HPDE6-E6E7 (cell line): ENCODE data around the gene EHBP1L1.

Experiments used
- DNase-seq: peaks from one replicate; pipeline ENCODE4 v3.0.0; 2011; ENCODE audit warnings: missing footprints; ENCODE audit errors: extremely low spot score

The EHBP1L1 gene

GRCh38 chr11:65595131-65595530 is 19.3 kb downstream of the EHBP1L1 start:
- no peak for DNase-seq

- no peak for DNase-seq
These were observed 19.9 kb downstream of the EHBP1L1 start, which contains the start of gene KCNK7 for GRCh38 chr11:65595543-65596281. Gene KCNK7 (minus strand): TSS chr11:65595800. CDS start chr11:65595772, 28 bp downstream.

DNA sequence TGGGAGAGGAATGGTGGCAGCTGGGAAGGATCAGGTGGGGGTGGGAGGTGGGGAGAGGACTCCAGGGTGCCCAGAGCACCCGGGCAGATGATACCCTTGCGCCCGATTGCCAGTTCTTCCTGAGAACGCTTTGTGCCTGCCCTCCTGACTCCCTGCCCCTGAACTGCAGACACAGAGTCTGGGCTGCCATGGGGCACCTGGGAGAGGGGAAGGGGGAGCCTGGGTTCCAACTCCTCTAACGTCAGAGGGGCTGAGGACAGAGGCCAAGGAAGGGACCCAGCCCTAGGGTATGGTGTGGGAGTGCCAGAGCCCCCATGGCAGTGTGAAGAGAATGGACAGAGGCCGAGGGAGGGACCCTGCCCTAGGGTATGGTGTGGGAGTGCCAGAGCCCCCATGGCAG is 20.7 kb downstream of the EHBP1L1 start:
- DNase-seq: no peak

DNA sequence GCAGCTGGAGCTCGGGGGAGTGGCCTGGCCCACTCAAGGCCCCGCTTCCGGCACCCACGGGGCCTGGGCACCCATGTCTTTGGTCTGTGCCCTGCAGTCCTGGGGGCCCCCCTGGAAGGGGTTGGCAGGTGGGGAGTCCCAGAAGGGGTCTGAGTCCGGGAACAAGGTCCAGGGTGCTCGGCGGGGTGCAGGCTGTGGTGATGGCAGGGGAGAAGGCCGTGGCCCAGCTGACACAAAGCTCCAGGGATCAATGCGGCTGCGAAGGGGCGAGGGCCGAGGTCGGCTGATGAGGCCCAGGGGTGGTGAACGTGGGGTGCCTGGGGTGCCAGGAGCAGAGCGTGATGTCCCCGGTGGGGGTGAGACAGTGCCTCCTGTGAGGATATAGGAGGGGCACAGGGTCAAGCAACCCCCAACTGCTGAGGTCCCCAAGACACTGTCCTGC is 22.4 kb downstream of the EHBP1L1 start:
- DNase-seq: no peak

DNA sequence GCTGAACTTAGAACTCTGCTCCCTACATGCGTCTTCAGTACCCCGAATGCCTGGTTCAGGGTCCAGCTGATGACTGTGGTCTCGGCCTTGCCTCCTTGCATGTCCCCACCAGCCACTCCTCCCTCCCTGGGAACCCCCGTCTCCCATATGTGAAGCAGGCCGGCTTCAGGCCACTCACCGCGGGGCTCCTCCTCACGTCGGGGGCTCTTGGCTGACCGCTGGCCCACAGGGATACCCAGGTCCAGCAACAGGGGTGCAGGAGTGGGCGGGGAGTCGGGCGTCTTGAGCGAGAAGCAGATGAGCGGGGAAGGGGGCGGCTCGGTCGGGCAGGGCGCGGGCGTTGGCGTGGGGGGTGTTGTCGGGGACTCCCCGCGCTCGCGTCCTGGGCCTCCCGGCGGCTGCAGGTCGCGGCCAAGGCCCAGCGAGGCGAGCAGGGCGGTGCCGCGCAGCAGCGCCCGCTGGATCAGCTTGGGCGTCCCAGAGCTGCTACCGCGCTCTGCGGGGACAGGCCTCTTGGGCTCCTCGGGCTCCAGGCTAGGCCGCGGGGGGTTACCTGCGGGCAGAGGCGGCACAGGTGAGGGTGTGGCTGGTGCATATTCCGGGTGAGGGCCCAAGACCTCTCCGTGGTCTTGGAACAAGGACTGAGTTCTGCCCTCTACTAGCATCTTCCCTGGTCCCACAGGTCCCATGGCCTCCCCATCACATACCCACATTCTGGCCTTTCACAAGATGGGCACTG is 23.5 kb downstream of the EHBP1L1 start:
- no peak for DNase-seq

- no peak for DNase-seq
These were observed 24.0 kb downstream of the EHBP1L1 start for GRCh38 chr11:65599955-65600246.

DNA sequence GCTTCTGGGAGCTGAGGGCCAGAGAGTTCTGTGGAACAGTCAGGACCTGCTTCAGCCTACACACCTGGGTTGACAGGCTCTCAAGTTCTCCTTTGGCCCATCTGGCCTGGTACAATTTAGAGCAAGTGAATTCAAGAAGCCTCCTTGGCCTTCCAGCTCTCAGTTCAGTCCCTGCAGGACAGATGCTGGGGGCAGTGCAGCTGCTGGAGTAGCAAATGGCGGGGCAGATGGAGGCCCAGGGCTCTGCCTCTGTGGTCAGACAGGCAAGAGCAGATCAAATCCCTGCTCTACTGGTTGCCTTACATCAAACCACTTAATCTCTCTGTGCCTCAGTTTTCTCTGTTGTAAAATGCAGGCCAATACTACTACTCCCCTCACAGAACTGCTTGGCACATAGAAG is 28.4 kb downstream of the EHBP1L1 start:
- DNase-seq: no peak

DNA sequence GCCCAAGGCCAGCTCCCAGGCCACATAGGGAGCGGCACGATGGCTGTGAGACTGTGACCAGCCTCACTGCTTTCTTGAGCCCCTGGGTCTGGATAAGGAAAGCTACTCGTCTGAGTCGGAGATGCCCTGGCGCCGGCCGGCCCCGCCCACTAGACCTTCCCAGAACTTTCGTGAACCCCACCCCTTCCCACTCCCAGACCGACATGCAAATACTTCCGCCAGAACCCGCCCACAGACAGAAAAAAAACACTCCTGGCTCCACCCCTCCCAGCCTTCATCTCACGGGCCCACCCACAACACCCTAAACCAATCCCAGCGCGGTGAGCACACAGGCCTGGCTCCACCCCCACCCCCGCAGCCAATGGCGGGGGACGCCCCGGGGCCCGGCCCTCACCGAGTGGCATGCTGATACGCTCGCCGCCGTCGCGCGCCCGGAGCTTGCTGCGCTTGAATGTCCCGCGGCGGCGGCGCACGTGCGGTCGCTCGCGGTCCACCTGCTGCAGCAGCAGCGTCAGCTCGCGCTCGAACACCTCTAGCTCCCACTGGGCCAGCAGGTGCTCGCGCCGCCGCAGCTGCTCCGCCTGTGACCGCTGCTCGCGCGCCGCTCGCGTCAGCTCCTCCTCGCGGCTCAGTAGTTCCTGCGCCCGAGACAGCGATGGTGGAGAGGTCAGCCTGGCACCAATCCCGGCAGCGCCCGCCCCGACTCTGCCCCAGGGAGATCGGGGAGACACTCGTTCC is 31.2 kb downstream of the EHBP1L1 start:
- peak; percentile 77 for DNase-seq

DNA sequence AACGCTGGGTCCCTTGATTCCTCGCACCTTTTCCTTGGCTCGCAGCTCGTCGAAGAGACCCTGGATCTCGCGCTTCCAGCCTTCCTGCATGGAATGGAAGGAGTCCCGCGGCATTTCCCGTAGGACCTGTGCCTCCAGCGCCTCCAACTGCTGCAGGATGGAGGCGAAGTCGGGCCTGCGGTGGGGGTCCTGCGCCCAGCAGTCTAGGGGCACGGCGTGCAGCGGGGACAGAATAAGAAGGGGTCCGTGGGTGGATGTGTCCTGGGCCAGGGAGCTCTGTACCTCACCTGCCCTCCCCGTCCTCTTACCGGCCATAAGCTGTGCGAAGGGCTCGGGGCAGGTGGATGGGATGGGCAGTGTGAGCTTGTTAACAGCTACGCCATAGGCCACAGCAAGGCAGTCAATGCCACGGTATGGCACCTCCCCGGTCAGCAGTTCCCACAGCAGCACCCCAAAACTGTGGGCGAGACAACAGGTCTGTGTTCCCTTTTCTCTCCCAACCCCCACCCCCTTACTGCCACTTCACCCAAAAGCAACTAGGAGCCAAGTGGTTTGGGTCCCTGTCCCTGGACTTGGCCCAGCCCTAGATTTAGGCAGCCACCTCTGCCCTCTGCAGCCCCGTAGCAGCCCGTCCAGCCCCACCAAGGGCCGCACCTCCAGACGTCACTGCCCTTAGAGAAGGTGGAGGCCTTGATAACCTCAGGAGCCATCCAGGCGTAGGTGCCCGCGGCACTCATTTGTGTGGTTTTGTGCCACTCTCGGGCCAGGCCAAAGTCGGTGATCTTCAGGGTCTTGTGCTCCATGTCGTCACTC is 32.0 kb downstream of the EHBP1L1 start:
- no peak for DNase-seq

- DNase-seq: no peak
These were observed 33.4 kb downstream of the EHBP1L1 start for GRCh38 chr11:65609229-65609628.

DNA sequence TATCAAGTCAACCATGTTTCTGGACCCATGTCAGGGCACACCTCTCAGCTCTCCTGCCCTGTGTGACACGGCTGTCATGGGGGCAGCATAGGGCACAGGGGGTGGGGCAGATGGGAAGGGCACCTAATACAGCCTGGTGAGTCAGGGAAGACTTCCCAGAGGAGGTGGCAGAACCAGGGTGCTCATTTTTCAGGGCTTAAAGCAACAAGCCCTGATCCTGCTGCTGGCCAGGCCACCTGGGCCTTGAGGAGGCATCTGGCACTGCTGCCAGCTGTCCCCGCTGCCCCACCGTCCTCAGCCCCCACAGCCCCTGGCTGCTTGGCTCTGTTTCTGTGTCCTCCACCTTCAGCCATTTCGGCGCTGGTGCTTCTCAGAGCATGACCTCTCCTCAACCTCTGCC is 33.8 kb downstream of the EHBP1L1 start:
- no peak for DNase-seq

GRCh38 chr11:65610404-65610803 is 34.6 kb downstream of the EHBP1L1 start:
- no peak for DNase-seq

DNA sequence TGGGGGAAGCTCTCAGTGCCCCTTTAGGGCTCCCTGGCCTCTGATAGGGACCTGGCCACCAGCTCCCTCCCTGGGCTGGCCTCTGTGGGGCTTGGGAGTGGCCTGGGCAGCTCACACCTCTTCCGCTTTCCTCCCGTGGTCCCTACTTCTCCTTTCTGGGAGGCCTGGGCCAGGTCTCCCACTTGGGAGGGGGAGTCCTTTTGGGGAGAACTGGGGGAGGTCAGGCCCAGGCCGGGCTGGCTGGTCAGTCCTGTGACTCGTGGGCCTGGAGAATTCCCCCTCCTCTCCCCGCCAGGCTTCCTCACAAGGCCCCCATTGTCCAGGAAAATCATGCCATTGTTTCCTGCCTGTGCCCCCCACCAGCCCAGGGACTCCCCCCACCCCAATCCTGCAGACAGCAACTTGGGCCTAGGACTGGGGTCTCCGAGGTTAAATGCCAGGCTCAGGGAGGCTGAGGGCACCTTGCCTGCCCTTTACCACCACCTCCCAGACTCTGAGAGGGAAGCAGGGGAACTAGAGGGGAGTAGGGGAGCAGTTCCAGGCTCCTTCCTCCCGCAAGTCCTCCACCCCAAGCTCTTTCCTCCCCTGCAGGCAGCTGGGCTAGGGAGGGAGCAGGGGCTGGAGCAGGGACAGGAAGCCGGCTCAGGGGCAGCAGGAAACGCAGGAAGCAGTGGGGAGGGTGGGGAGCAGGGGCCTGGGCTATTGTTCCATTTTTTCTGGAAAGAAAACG is 35.3 kb downstream of the EHBP1L1 start:
- DNase-seq: no peak

DNA sequence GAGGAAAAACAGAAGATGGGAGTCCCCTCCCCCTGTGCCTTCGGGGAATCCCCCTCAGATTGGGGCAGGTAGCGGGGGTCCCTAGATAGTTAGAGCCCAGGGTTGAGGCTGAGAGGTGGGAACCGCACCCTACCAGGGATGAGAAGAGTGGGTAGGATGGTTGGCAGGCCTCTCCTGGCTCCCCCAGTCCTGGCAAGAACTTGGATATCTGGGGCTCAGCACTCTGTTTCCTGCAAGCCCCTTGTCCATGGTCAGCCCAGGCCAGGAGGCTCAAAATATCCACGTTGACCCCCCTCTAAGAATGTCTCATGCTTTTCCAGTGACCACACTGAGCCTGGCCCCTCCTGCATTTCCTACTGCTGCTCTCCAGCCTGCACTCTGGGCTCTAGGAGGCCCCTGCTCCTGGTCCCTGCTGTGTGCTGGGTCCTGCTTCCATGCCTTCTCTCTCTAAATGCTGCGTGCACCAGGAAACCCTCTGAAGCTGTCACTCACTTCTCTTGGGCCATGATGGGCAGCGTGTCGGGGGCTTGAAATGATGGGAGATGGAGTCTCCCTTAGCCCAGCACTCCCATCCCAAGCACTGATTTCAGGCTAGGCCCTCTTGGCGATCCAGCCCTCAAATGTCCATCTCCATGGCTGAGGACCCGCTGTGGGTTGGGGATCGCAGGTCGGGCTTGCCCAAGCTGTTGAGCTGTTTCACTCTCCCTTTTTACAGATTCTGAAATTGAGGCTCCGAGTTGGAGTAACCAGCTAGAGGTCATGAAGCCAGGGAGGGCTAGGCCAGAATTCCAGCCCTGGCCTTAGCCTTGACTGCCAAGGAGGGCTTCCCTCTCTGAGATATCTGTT is 36.1 kb downstream of the EHBP1L1 start:
- no peak for DNase-seq

DNA sequence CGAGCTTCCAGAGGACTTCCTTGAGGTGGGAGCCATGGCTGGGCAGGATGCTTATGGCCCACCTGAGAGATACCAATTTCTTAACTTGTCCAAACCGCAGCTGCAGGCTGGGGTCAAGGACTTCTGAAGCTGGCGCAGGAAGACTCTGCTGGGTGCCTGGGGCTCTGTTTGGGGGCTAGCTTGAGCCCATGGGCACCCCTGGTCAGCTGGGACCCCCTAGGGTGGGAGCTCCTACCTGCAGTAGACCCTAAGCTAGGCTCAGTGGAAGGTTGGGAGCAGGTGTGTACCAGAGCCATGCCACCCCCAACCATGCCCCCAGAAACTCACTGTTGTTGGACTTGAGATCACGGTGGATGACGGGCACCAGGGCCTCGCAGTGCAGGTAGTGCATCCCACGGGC is 36.8 kb downstream of the EHBP1L1 start:
- DNase-seq: no peak

GRCh38 chr11:65613091-65613928 is 37.5 kb downstream of the EHBP1L1 start:
- no peak for DNase-seq

DNA sequence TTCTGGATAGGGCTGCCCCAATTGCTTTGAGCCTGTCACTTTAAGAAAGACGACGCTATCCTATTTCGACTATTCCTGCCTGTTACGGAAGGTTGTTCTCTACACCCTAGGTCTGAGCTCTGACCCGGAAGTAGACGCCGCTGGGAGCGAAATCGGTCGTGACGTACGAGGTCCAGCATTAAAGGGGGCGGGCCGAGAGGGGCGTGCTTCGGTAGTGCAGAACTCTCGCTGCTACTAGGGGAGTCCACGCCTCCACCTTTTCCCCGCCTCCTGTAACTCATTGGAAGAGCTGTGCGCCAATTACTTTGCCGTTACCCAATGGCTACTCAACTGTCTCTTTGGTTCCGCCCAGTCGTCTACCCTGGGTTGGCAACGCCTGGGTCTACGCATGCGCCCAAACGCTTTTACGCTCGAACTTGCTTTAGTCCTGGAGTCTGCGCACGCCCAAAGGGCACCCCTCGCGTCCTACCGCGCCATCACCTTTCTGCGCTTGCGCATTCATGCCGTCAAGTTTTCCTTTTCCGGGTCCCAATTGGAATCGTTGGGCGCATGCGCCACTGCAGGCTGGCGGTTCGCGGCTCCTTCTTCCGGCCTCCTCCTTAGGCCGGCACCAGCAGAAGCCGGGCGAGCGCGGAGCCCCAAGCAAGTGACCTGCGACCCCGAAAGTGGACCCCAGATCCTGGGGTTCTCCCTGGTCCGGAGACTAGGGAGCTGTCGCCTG is 39.5 kb downstream of the EHBP1L1 start, which contains the start of gene PCNX3:
Gene PCNX3 (plus strand): TSS at position 548 of the 721 bp plus-strand sequence. CDS start 536 bp downstream, outside the sequence.
- peak; percentile 100 for DNase-seq

DNA sequence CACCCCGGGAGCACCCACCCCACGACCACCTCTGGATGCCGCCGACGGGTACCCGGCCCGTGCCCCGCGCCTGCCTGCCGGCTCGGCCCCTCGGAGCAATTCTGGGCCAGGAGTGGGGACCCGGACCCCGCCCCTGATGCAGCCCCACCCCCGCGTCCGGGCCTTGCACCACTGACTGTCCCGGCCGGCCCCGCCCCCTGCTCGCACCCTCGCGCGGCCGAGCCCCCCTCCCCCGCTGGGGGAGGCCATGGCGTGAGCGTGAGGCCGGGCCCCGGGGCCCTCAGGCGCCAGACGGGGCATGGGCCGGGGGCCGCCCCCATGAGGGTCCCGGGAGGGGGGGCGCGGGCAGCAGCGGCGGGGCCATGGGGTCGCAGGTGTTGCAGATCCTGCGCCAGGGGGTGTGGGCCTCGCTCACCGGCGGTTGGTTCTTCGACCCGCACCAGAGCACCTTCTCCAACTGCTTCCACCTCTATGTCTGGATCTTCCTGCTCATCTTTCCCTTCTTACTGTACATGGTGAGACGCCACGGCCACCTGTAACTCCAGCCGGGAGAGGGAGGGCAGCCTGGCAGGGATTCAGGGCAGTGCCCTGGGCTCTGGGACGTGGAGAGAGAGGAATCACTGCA is 40.2 kb downstream of the EHBP1L1 start:
- DNase-seq: no peak
